Mucosa of gallbladder (tissue), 1 donor: ENCODE results near the gene PTBP2. TPM values are rescaled to one million over a fixed set of nuclear protein-coding genes. Genes with fewer than 3 reads are reported as not detected.

Experiments
- DNase-seq: peaks from one replicate; pipeline ENCODE4 v3.0.0-alpha.2; 2020; ENCODE audit warnings: low spot score
- total RNA-seq: library from RNA; stranded (reverse); gene quantifications from one replicate; pipeline ENCODE4 v1.2.1, GENCODE V29; 2021
- donor health status: DM: no; HTN: no; CAD: no.

The PTBP2 gene, protein sequence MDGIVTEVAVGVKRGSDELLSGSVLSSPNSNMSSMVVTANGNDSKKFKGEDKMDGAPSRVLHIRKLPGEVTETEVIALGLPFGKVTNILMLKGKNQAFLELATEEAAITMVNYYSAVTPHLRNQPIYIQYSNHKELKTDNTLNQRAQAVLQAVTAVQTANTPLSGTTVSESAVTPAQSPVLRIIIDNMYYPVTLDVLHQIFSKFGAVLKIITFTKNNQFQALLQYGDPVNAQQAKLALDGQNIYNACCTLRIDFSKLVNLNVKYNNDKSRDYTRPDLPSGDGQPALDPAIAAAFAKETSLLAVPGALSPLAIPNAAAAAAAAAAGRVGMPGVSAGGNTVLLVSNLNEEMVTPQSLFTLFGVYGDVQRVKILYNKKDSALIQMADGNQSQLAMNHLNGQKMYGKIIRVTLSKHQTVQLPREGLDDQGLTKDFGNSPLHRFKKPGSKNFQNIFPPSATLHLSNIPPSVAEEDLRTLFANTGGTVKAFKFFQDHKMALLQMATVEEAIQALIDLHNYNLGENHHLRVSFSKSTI
- total RNA-seq, result 24.5 TPM

DNA sequence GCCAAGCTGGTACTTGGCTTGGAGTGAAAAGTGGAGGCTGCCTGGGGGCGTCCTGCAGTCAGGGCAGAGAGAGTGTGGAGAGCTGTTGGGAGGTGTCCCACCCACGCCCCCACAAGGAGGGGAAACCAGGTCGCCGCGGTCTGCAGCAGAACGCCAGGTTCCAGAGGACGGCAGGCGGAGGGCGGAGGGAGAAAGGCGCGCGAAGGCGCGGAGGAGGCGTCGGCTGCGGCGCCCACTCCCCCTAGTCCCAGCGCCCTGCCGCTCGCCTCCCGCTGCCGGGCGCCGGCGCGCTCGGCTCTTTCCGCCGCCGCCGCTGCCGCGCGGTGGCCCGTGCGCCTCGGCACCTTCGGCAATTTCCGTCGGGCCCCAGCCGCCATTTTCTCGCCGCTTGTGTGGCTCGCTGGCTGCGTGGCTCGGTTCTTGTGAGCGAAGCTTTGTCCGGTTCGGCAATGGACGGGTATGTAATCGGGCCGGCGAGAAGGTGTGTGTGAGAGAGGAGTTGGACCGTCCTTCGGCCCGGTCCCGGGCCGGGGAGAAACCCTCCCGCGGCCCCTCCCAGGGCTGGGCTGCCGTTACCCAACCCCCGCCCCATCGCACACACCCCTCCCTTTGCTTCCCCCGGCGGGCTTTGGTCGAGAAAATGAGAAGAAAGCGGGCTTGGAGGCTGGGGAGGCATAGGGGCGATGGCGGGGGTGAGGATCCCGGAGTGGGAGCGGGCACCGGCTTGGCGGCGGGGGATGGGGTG, at the start of gene PTBP2:
TSS of gene PTBP2 (plus strand) at position 369 of the 745 bp plus-strand sequence. CDS start at position 450, 81 bp downstream.
- peak; percentile 82 for DNase-seq

DNA sequence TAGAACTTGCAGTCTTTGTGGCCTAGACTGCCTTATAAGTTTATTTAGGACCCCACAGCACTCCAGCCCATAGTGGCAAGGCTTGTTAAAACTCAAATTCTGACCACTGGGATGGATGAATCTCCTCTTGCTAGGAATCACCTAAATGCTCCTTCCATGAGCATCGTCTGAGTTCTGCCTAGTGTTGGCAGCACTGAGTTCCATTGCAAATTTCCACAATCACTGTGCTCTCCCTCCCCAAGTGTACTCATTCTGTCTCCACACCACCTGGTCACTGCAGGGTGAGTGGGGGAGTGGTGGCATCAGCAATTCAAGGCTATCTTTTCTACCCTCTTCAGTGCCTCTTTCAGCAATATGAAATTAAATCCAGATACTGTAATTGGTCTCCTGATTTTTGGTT, 46.7 kb upstream of the PTBP2 start:
- no peak for DNase-seq

DNA sequence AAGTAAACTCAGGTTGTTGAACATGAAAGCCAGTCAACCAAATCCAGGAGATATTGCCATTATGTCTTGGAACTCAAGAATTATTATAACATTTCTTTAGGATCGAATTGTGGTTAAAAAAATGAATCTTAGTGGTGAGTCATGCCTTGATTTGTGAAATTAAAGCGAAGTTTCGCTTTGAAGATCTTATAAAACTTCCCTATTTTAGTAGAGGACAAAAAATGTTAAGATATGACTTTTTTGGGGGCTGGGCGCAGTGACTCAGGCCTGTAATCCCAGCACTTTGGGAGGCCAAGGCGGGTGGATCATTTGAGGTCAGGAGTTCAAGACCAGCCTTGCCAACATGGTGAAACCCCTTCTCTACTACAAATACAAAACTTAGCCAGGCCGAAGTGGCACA, 39.5 kb upstream of the PTBP2 start:
- DNase-seq, result no peak

DNA sequence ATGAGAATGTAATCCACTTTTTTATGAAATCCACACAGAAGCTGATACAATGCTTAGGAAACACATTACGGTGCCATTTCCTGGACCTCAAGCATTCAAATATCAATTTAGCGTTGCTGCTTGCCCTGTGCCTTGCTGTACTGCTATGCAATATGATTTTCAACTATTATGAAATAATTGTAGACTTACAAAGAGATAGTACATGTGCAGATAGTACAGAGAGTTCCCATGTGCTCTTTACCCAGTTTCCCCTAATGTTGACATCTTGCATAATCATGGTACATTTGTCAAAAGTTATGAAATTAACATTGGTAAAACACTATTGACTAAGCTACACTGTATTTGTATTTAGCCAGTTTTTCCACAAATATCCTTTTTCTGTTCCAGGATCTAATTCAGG, 37.7 kb upstream of the PTBP2 start:
- no peak for DNase-seq

DNA sequence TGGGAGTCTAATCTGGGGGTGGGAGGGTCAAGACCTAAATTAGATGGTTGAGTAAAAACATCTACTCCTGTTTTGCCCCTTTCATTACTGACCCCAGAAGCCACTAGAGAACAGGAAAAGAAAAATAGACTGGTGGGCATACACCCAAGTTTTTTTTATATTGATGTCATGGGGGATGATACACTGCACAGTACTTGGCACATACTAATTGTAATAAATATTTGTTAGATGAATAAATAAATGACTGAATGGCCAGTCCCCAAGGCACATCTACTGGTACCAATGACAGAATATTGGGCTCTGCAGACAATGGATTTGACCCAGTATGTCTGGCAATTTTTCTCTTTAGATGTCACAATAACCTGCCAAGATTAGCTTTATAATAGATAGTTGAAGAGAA, 36.8 kb upstream of the PTBP2 start:
- DNase-seq, result no peak

DNA sequence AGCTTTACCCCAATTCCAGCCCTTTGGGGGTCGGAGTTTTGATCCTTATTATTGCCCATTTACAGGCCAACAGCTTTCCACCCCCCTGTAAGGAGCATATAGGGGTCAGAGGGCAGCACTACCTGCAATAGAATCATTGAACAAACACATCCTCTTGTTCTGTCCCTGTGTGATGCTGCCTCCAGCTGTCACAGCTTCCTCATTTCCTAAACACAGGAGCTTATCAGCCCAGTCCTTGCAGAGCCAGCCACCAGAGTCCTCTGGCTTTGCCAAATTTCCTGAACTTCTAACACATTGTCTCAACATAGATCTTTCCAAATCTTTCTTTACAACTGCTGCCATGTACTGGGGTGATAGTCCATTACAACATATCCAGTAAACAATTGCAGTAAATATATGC, 32.8 kb upstream of the PTBP2 start:
- no peak for DNase-seq

DNA sequence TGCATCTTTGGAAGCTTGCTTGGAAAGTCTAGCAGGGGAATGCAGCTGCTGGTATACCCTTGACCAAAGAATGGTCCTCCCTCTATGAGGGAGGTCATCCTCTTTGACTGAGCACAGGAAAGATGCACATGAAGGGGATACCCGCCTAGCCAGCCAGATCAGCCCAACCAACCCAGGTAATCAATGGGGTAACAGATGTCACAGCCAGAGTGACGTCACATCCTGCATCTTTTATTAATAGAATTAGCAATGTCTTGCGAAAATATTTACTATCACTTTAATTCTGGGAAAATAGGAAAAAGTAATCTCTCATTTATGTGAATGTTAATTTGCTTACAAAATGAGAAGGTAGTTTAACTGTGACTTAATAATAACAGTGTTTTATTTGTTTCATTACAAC, 25.6 kb upstream of the PTBP2 start:
- no peak for DNase-seq

DNA sequence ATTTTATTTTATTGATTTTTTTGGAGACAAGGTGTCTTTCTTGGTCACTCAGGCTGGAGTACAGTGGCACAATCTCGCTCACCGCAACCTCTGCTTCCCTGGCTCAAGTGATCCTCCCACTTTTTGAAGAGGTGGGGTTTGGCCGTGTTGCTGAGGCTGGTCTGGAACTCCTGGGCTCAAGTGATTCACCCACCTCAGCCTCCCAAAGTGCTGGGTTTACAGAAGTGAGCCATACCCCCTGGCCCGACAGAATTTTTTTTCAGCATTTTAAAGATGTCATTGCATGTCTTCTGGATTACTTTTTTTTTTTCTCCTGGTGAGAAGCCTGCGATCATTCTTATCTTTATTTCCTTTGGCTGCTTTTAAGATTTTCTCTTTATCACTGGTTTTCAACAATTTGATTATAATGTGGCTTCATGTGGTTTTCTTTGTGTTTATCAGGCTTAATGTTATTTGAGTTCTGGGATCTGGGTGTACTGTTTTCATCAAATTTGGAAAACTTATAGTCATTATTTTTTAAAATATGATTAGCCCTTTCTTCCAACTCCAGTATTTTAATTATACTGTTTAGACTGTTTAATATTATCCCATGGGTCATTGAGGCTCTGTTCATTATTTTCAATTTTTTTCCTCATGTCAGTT, 23.1 kb upstream of the PTBP2 start:
- DNase-seq, result no peak

DNA sequence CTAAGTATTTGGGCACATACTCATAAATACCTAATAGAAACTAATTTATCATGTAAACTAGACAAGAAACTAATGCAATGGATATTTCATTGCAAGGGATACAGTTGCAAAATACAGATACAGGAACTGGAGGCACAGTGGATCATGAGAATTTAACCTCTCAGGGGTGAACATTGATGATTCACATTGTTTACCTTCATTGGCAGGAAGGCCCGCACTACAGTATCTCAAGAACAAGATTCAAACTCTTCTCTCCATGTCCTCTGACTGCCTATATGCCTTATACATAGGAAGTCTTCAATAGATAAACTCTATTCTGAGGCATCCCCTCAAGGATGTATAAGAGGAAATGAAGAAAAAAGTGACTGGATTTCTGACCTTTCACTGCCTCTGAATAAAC, 18.4 kb upstream of the PTBP2 start:
- DNase-seq, result no peak

DNA sequence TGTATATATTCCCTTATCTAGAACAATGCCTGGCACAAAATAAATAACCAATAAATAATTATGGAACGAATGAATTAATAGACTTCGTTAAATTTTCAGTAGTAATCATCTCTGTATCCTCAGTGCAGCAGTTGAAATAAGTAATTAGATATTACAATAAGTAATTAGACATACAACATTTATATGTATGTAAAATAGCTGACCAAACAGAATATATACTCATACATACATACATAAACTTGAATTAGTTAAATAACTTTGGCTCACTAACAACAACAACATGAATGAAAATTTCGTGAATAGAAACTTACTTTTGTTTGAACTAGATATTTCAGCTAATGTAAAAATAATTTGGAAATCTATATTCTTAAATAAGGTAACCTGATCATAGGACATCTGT, 14.6 kb upstream of the PTBP2 start:
- DNase-seq, result no peak

DNA sequence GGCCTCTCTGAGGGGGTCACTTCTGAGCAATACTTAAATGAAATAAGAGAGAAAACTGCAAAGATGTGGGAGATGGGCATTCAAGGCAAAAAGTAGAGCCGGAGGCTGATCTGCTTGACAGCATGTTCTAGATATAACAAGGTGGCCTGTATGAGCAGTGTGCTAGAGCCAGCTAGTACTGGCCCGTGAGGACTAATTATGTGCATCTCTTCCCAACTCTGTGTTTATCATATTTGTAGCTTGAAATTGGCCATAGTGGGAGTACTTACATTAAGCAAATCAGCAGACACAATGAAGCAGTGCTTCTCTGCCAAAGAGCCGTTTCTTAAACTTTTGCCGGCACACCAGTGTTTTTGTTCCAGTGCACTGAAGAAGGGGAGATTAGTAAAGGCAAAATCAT, 13.1 kb upstream of the PTBP2 start:
- DNase-seq, result no peak

DNA sequence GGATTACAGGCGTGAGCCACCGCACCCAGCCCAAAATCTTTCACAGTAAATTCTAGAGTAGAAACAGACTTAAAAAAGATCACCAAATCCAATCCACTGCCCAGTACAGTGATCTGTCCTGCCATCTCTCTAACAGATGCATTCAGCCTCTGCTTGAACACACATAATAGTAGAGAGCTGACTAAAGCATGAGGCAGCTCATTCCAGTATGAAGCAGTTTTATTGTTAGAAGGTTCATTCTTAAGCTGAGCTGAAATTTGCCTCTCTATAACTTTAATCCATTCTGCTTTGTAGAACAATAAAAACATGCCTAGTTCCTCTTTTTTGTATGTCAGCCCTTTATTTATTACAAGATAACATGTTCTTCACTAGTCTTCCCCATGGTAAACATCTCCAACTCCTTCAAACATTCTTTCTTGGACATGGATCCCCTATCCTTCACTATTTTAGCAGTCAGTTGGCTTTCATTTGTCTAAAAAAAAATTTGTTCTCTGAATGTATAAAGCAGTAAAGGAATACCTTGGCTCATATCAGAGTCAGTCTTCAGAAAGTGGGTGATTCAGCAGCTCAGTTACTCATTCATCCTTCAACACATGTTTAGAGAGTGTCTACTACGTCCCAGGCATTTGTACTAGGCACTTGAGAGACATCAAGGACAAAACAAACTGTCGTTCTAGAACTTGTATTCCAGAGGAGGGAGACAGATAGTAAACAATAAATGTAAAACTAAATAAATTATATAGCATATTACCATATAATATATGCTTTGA, 10.7 kb upstream of the PTBP2 start:
- no peak for DNase-seq

DNA sequence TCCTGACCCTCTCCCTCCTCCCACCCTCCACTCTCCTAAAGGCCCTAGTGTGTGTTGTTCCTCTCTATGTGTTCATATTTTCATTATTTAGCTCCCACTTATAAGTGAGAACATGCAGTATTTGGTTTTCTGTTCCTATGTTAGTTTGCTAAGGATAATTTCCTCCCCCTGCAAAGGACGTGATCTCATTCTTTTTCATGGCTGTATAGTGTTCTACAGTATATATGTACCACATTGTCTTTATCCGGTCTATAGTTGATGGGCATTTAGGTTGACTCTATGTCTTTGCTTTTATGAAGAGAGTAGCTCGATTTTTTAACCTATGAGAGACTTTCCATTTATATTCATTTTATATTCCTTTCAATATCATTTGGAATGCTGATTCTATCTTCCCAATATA, 7.9 kb upstream of the PTBP2 start:
- DNase-seq, result no peak

DNA sequence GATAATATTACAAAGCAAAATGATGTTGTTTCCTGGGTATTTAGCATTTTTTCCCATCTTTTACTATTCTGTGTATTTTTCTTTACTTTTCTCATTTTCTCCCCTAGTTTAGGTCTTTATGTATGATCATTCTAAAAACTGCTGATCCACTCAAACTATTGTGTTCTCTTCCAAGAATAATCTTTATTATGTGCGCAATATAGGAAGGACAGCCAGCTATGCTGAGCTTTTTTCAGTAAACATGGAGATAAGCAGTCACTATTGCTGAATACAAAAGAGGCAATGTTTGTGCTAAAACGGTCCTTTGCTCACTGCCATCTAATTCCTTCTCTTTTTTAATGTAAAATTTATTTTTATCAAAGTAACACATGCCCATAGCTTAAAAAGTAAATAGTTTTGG, 6.7 kb upstream of the PTBP2 start:
- DNase-seq, result no peak

DNA sequence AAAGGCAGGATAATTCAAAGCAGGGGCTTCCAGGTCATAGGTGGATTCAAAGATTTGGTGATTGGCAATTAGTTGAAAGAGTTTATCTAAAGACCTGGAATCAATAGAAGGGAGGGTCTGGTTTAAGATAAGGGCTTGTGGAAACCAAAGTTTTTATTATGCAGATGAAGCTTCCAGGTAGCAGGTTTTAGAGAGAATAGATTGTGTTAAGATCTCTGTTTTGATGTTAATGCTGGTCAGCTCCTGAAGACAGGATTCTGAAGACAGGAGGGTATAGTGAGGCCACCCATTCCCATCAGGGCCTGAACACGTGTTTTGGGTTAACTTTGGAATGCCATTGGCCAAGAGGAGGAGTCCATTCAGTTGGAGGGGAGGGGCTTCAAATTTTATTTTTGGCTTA, 6.1 kb upstream of the PTBP2 start:
- no peak for DNase-seq

DNA sequence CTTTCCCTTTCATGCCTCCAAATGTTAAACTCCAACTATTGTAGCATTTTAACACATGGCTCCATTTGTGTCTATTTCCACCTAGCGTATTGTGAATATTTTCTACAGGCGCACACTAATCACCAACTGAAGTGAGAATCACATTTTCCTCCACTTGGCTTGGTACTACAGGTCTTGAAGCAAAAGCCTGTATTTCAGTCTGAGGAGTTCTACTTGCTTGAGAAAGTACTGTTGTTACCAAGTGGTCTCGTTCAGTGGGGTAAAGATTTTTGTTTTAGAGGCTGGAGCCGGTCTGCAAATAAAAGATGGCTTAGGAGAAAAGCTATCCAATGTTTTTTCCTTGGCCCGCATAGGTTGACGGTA, 550 bp upstream of the PTBP2 start:
- DNase-seq, result no peak

DNA sequence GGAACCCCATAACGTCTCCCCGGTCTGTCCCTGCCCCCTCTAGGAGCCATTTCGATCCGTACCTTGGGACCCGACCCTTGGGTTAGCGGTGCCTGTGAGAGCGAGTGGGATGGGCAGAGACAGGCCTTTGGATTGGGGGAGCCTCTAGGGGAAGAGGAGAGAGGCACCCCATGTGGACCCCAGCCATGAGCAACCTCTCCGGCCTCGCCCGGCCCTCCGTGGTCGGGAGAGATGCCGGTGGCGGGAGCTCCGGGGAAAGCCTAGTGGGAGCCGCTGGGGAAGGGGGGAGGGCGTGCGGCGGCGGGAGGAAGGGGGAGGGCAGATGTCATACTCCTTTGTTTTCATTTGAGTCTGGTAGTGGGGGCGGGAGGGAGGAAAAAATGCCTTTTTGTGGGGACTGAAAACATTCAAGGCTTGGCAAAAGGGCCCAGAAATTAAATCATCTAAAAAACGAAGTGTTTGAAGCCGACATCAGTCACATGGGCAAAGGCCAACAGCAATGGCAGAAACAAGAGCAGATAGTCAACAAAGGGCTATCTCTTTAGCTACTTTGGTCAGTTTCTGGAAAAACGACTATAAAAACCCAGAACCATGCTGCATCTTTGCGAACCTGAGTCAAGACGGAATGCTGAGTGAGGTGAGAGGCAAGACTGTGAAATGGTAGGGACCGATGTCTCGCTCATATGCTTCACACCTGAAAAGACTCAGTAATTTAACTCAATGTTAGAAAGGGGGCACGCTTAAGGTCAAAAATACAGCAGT, 758 bp downstream of the PTBP2 start:
- DNase-seq, result peak; percentile 42

DNA sequence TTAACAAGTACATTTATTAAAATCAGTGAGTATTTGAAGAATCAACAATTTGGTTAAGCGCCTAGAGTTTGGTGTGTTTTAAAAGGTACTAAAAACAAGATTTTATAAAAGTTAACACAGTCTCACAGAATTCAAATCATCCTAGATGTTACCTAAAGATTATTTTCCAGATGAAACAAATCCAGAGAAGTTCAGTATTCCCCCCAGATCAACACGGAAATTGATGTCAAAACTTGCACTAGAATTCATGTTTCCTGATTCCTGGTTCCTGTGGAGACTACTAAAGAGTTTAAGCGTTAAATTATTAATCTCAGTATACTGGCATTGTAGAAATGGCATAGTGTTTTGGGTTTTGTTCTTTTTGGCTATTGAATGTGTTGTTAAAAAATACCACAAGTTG, 1.4 kb downstream of the PTBP2 start:
- DNase-seq, result no peak

DNA sequence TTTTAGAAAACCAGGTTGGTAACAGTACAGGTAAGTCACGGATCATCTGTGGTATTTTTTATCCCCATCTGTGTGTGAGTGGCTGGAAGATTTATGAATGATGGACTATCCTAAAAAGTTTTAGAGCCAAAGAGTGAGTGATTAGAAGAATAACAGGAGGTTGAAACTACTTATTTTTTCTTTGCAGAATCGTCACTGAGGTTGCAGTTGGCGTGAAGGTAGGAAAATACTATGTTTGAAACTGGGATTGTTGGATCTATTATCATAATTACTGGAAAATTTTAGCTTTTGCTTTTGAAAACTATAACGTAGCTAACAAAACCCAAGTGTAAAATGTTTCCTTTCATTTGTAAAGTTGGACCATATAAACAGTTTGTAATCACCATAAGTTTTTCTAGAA, 1.8 kb downstream of the PTBP2 start:
- DNase-seq, result no peak

DNA sequence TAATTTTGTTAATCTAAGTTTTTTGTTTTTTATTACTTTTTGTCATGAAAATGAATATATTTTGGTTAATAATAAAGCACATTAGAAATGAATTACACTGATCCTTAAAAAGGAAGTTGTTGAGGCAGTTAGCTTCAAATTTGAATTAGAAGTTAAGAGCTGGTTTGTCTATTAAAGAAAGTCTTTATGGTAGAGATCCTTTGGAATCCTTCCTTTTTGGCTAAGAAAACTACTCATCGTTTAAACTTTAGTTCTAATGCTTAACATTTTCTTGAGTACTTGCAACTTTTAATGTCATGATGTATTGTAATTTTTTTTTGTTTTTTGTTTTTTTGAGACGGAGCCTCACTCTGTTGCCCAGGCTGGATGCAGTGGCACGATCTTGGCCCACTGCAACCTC, 2.4 kb downstream of the PTBP2 start:
- DNase-seq, result no peak

DNA sequence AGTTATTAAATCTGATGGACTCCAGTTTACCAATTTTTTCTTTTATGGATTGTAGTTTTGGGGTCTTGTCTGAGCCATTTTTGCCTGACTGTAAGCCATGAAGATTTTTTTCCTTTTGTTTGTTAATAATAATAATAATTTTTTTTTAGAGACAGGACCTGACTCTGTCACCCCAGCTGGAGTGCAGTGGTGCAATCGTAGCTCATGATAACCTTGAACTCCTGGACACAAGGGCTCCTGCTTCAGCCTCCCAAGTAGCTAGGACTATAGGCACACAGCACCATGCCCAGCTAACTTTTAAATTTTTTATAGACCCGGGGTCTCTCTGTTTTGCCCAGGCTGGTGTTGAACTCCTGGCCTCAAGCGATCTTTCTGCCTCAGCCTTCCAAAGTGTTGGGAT, 6.3 kb downstream of the PTBP2 start:
- no peak for DNase-seq
